NCI-H774 (cell line): ENCODE data around the gene SVEP1.
"Not testable (repeated sequence)": the region's sequence is repeated elsewhere in the genome, so short reads cannot be mapped to it uniquely, and the experiment has no call there.

ENCODE experiments used
- DNase-seq: peaks from one replicate; lab custom pipeline; 2025; lab: John Stamatoyannopoulos, UW

Gene SVEP1

GRCh38 chr9:110358992-110359391 is 220.5 kb downstream of the SVEP1 start:
- not testable (repeated sequence) for DNase-seq

- no peak for DNase-seq
These were observed 222.0 kb downstream of the SVEP1 start for GRCh38 chr9:110357505-110357904.

GRCh38 chr9:110356639-110357395 is 222.7 kb downstream of the SVEP1 start:
- DNase-seq = no peak

GRCh38 chr9:110355911-110356310 is 223.6 kb downstream of the SVEP1 start:
- no peak for DNase-seq

GRCh38 chr9:110351009-110351467 is 228.5 kb downstream of the SVEP1 start:
- DNase-seq = no peak

GRCh38 chr9:110346325-110346724 is 233.2 kb downstream of the SVEP1 start:
- DNase-seq = no peak

- no peak for DNase-seq
These were observed 234.7 kb downstream of the SVEP1 start for GRCh38 chr9:110344821-110345220.

- no peak for DNase-seq
These were observed 236.0 kb downstream of the SVEP1 start for GRCh38 chr9:110343551-110343950.

- DNase-seq = no peak
These were observed 239.2 kb downstream of the SVEP1 start for GRCh38 chr9:110340306-110340705.

GRCh38 chr9:110338143-110338542 is 241.4 kb downstream of the SVEP1 start:
- DNase-seq = no peak

GRCh38 chr9:110337727-110338126 is 241.8 kb downstream of the SVEP1 start, which contains the start of gene TXNDC8:
TXNDC8 (minus strand) TSS chr9:110337863.
- DNase-seq = no peak

- no peak for DNase-seq
These were observed 243.2 kb downstream of the SVEP1 start for GRCh38 chr9:110336363-110336762.

GRCh38 chr9:110334871-110335270 is 244.7 kb downstream of the SVEP1 start:
- no peak for DNase-seq

- no peak for DNase-seq
These were observed 245.4 kb downstream of the SVEP1 start for GRCh38 chr9:110334183-110334582.

- DNase-seq = no peak
These were observed 246.8 kb downstream of the SVEP1 start for GRCh38 chr9:110332766-110333165.

GRCh38 chr9:110330484-110331105 is 248.9 kb downstream of the SVEP1 start:
- no peak for DNase-seq

- DNase-seq = no peak
These were observed 249.8 kb downstream of the SVEP1 start for GRCh38 chr9:110329639-110330230.

- no peak for DNase-seq
These were observed 250.8 kb downstream of the SVEP1 start for GRCh38 chr9:110328763-110329162.

GRCh38 chr9:110327716-110328115 is 251.8 kb downstream of the SVEP1 start:
- DNase-seq = no peak

- no peak for DNase-seq
These were observed 255.7 kb downstream of the SVEP1 start for GRCh38 chr9:110323818-110324217.

- no peak for DNase-seq
These were observed 258.7 kb downstream of the SVEP1 start for GRCh38 chr9:110320651-110321445.

- no peak for DNase-seq
These were observed 259.6 kb downstream of the SVEP1 start for GRCh38 chr9:110319781-110320492.
